K562 (cell line): Measurements from ENCODE around the gene SERTAD3. TPM values are rescaled to one million over a fixed set of nuclear protein-coding genes. Genes with fewer than 3 reads are reported as not detected.

Experiments
- HIVEP1 ChIP-seq: fragments of 250-450 bp; sonication (Bioruptor Pico); IDR thresholded peaks from 2 replicates; pipeline ENCODE4 v1.4.0; 2020; ENCODE audit warnings: mild to moderate bottlenecking
- HNRNPL ChIP-seq: fragments of 200-400 bp; formaldehyde crosslinking; IDR thresholded peaks from 2 replicates; pipeline ENCODE4 v1.6.1; 2017; ENCODE audit warnings: low read depth, mild to moderate bottlenecking, low read length
- REST ChIP-seq, 2 experiments: fragments of 450-650 bp; formaldehyde crosslinking in 1 of 2; IDR thresholded peaks; 2 replicates each; pipeline versions ENCODE4 v1.4.0 to v1.6.1; 2014 to 2020; ENCODE audit warnings: mild to moderate bottlenecking in 2 of 2, borderline replicate concordance in 1 of 2, low read depth in 1 of 2
- SUPT5H ChIP-seq: fragments of 450-650 bp; IDR thresholded peaks from 2 replicates; pipeline ENCODE4 v1.6.1; 2016
- polyA plus RNA-seq, 8 experiments: library from polyadenylated mRNA; depleted of rRNA in 4 of 8; stranded (reverse) in 5 of 8; unstranded in 3 of 8; fragments of >200 nt; fragmentation: Nextera tagmentation in 2 of 8; fragmentation: Illumina TruSeq in 1 of 8; extraction: Ambion mirVana in 2 of 8; extraction: Trizol in 1 of 8; gene quantifications; 2 replicates each; pipeline versions ENCODE4 v1.2.1 to v1.2.3, GENCODE V29; 2011 to 2014; ENCODE audit warnings: inconsistent platforms in 1 of 8, missing spikeins in 1 of 8
- total RNA-seq, 7 experiments: library from RNA; depleted of rRNA in 6 of 7; stranded (reverse); fragments of >200 nt in 6 of 7; fragmentation: Illumina TruSeq in 2 of 7; extraction: Trizol in 2 of 7; gene quantifications; 2 replicates each; pipeline versions ENCODE4 v1.2.1 to v1.2.3, GENCODE V29; 2011 to 2021; ENCODE audit warnings: low replicate concordance in 1 of 7
- TF ChIP-seq, protein P1 (sequence below): fragments of 450-650 bp; conservative IDR thresholded peaks from 2 replicates; pipeline ENCODE4 v1.6.1; 2016; ENCODE audit warnings: missing genetic modification characterization, low read depth, mild to moderate bottlenecking, missing compliant biosample characterization, moderate library complexity
- TF ChIP-seq, protein P2 (sequence below), 2 experiments: fragments of 450-650 bp in 1 of 2; sonication (generic) in 1 of 2; formaldehyde crosslinking in 1 of 2; IDR thresholded peaks; 2 replicates each; pipeline versions ENCODE4 v1.7.1 to v1.9.0; 2016 to 2022; ENCODE audit warnings: inconsistent platforms in 1 of 2, mild to moderate bottlenecking in 1 of 2, missing genetic modification reagents in 1 of 2

Gene SERTAD3
- total and polyA plus RNA-seq, 9 of the 15 experiments (the other 6 are each of a cell fraction or from before 2014, with no cell fraction given), result 5.4 to 28.9 (median 17.5) TPM

GRCh38 chr19:40403262-40403984 is 40.7 kb downstream of the SERTAD3 start (continued):
- TF ChIP-seq REST (IDR thresholded peaks at IDR 0.05; ENCODE audit: borderline replicate concordance), result no peak
- TF ChIP-seq REST (CRISPR knock-in tag; IDR thresholded peaks at IDR 0.05; ENCODE audit: low read depth), result no peak
- TF ChIP-seq, protein P1, sequence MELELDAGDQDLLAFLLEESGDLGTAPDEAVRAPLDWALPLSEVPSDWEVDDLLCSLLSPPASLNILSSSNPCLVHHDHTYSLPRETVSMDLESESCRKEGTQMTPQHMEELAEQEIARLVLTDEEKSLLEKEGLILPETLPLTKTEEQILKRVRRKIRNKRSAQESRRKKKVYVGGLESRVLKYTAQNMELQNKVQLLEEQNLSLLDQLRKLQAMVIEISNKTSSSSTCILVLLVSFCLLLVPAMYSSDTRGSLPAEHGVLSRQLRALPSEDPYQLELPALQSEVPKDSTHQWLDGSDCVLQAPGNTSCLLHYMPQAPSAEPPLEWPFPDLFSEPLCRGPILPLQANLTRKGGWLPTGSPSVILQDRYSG (tag), result no peak
- no peak for TF ChIP-seq HIVEP1 (CRISPR knock-in tag)
- TF ChIP-seq, protein P2, sequence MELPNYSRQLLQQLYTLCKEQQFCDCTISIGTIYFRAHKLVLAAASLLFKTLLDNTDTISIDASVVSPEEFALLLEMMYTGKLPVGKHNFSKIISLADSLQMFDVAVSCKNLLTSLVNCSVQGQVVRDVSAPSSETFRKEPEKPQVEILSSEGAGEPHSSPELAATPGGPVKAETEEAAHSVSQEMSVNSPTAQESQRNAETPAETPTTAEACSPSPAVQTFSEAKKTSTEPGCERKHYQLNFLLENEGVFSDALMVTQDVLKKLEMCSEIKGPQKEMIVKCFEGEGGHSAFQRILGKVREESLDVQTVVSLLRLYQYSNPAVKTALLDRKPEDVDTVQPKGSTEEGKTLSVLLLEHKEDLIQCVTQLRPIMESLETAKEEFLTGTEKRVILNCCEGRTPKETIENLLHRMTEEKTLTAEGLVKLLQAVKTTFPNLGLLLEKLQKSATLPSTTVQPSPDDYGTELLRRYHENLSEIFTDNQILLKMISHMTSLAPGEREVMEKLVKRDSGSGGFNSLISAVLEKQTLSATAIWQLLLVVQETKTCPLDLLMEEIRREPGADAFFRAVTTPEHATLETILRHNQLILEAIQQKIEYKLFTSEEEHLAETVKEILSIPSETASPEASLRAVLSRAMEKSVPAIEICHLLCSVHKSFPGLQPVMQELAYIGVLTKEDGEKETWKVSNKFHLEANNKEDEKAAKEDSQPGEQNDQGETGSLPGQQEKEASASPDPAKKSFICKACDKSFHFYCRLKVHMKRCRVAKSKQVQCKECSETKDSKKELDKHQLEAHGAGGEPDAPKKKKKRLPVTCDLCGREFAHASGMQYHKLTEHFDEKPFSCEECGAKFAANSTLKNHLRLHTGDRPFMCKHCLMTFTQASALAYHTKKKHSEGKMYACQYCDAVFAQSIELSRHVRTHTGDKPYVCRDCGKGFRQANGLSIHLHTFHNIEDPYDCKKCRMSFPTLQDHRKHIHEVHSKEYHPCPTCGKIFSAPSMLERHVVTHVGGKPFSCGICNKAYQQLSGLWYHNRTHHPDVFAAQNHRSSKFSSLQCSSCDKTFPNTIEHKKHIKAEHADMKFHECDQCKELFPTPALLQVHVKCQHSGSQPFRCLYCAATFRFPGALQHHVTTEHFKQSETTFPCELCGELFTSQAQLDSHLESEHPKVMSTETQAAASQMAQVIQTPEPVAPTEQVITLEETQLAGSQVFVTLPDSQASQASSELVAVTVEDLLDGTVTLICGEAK (IDR thresholded peaks at IDR 0.05), result no peak
- TF ChIP-seq, protein P2 (CRISPR knock-in tag; IDR thresholded peaks at IDR 0.05), result no peak
- TF ChIP-seq HNRNPL, result no peak
- no peak for TF ChIP-seq SUPT5H
